Osteocyte (in vitro differentiated cells): ENCODE measurements around the gene ZNF235. TPM values are rescaled to one million over a fixed set of nuclear protein-coding genes. Genes with fewer than 3 reads are reported as not detected.

Source experiments
- DNase-seq: peaks from one replicate; pipeline ENCODE4 v3.0.0; 2021; ENCODE audit warnings: mixed read lengths; ENCODE audit not compliant: unreplicated experiment; ENCODE audit errors: extremely low spot score
- H3K27ac Mint-ChIP-seq: one replicate; pipeline ENCODE4 v1.8.0; 2021; ENCODE audit warnings: mild to moderate bottlenecking, mixed read lengths; ENCODE audit not compliant: unreplicated experiment
- H3K27me3 Mint-ChIP-seq: one replicate; pipeline ENCODE4 v1.8.0; 2021; ENCODE audit warnings: mixed read lengths; ENCODE audit not compliant: unreplicated experiment
- H3K36me3 Mint-ChIP-seq: one replicate; pipeline ENCODE4 v1.8.0; 2021; ENCODE audit warnings: mixed read lengths; ENCODE audit not compliant: unreplicated experiment
- H3K4me1 Mint-ChIP-seq: one replicate; pipeline ENCODE4 v1.8.0; 2021; ENCODE audit warnings: mixed read lengths; ENCODE audit not compliant: unreplicated experiment
- H3K4me3 Mint-ChIP-seq: one replicate; pipeline ENCODE4 v1.8.0; 2021; ENCODE audit warnings: mild to moderate bottlenecking, moderate library complexity, mixed read lengths; ENCODE audit not compliant: unreplicated experiment
- H3K9me3 Mint-ChIP-seq: one replicate; pipeline ENCODE4 v1.8.0; 2021; ENCODE audit warnings: mixed read lengths; ENCODE audit not compliant: unreplicated experiment
- total RNA-seq: library from RNA; stranded (reverse); gene quantifications from 2 replicates; pipeline ENCODE4 v1.2.1, GENCODE V29; 2021
- TF ChIP-seq, protein P1 (sequence below): fragments of 200-600 bp; sonication (generic); IDR thresholded peaks from 2 replicates; pipeline ENCODE4 v1.5.0; 2021; ENCODE audit warnings: antibody characterized with exemption, mild to moderate bottlenecking, moderate library complexity

Gene ZNF235
- total RNA-seq, 1 donor from 2014 or later: 8.9 TPM

DNA sequence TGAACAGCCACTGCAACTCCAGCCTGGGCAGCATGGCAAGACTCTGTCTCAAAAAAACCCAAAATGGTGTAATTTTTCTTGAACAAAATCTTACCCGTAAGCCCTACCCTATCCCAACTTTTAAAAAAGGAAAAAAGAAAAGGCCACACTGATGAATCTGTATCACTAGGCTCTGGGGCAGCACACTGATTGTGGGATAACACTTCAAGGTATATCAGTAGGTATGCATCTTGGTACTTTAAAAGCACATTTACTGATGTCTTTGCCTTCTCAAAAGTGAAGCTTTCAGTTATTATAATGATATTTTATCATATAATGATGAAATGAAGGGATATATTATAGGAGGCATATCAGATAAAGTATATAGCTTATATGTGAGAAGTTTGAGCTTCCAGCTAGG lies 27.3 kb upstream of the ZNF235 start:
- H3K27ac Mint-ChIP-seq: no peak overlapping the region
- peaks cover 94% of the 10 kb centered on the region for H3K36me3 Mint-ChIP-seq
- no peak for DNase-seq
- H3K4me3 Mint-ChIP-seq: no peak overlapping the region
- no peaks in the 10 kb centered on the region for H3K27me3 Mint-ChIP-seq
- TF ChIP-seq, protein P1, sequence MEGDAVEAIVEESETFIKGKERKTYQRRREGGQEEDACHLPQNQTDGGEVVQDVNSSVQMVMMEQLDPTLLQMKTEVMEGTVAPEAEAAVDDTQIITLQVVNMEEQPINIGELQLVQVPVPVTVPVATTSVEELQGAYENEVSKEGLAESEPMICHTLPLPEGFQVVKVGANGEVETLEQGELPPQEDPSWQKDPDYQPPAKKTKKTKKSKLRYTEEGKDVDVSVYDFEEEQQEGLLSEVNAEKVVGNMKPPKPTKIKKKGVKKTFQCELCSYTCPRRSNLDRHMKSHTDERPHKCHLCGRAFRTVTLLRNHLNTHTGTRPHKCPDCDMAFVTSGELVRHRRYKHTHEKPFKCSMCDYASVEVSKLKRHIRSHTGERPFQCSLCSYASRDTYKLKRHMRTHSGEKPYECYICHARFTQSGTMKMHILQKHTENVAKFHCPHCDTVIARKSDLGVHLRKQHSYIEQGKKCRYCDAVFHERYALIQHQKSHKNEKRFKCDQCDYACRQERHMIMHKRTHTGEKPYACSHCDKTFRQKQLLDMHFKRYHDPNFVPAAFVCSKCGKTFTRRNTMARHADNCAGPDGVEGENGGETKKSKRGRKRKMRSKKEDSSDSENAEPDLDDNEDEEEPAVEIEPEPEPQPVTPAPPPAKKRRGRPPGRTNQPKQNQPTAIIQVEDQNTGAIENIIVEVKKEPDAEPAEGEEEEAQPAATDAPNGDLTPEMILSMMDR: no peak
- peaks cover 68% of the 10 kb centered on the region for H3K9me3 Mint-ChIP-seq
- H3K4me1 Mint-ChIP-seq: no peaks in the 10 kb centered on the region

DNA sequence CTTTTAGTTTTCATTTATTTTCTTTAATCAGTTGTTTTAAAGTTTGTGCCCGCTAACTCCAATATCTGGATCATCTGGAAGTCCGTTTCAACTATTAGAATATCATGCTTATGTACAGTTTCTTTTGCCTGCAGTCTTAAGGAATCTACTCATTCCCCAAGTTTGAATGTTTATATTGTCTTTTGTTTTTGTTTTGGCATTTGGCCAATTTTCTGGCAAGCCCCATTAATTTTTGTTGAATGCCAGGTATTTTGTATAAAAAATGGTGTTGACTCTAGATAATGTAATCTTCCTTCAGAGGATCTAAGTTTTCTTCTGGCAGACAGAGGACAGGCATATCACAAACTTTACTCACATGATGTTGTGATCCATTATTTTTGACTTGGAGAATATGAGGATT lies 11.1 kb upstream of the ZNF235 start:
- H3K4me1 Mint-ChIP-seq: no peaks in the 10 kb centered on the region
- no peak overlapping the region for H3K27ac Mint-ChIP-seq
- H3K4me3 Mint-ChIP-seq: no peak overlapping the region
- H3K36me3 Mint-ChIP-seq: peaks cover 11% of the 10 kb centered on the region
- H3K9me3 Mint-ChIP-seq: peaks cover 53% of the 10 kb centered on the region
- no peak for DNase-seq
- TF ChIP-seq, protein P1: no peak
- H3K27me3 Mint-ChIP-seq: no peaks in the 10 kb centered on the region

DNA sequence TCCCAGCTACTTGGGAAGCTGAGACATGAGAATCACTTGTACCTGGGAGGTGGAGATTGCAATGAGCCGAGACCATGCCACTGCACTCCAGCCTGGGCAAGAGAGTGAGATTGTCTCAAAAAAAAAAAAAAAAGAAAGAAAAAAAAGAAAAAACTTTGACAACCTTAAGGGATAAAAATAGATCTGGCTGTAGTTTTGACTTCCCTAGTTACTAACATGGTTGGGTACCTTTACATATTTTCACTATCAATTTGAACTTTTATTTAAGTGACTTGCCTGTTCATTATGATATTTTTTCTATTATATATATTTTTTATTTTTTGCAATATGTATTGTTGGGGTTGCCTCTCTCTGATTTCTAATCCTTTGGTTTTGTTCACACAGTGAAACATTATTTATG lies 8.4 kb upstream of the ZNF235 start:
- Mint-ChIP-seq H3K36me3 (no peaks in the 10 kb centered on the region), H3K4me3 (no peak overlapping the region), H3K9me3 (peaks cover 37% of the 10 kb centered on the region), H3K27me3 (no peaks in the 10 kb centered on the region), H3K27ac (no peak overlapping the region), H3K4me1 (no peaks in the 10 kb centered on the region)
- no peak for DNase-seq
- TF ChIP-seq, protein P1: no peak

DNA sequence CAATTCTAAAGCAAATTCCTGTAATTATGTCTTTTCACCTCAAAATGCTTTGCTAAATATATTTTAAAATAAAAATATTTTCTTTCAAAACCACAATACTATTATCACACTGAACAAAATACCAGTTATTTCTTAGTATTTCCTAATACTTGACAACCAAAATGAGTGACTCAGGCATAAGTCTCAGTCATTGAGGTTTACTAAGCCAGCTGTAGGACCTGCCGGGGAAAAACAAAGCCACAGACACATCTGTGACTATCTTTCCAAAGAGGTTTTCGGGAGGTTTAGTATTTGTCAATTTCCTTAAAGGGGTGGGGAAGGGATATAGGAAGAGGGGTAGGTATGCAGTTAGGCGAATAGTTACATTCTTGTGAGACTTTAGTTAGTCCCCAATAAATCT lies 3.2 kb upstream of the ZNF235 start:
- H3K27me3 Mint-ChIP-seq: no peaks in the 10 kb centered on the region
- no peak overlapping the region for H3K27ac Mint-ChIP-seq
- TF ChIP-seq, protein P1: no peak
- DNase-seq: no peak
- H3K9me3 Mint-ChIP-seq: peaks cover 25% of the 10 kb centered on the region
- H3K4me3 Mint-ChIP-seq: no peak overlapping the region
- H3K4me1 Mint-ChIP-seq: peaks cover 16% of the 10 kb centered on the region
- H3K36me3 Mint-ChIP-seq: peaks cover 5% of the 10 kb centered on the region

DNA sequence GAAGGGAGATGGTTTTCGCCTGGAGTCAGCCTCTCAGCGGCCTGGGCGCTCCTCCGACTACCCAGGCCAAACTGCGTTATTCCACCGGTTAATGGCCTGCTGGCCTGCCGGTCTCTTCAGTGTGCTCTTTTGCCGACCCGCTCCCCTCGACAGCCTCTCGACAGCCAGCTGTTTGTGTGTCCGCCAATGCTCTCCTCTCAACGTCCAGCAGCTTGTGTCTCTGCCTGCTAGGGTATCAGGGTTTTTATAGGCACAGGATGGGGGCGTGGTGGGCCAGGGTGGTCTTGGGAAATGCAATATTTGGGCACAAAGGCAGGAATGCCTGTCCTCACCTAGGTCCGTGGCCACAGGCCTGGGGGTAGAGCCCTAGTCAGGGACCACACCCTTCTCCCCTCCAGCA lies 1.5 kb upstream of the ZNF235 start:
- Mint-ChIP-seq H3K4me3 (no peak overlapping the region), H3K27ac (no peak overlapping the region), H3K27me3 (no peaks in the 10 kb centered on the region), H3K36me3 (peaks cover 16% of the 10 kb centered on the region), H3K9me3 (peaks cover 25% of the 10 kb centered on the region), H3K4me1 (peaks cover 16% of the 10 kb centered on the region)
- DNase-seq: no peak
- TF ChIP-seq, protein P1: no peak
